Measurements from ENCODE around the gene ZNF629.

The ZNF629 gene

GRCh38 chr16:30738984-30739951 lies 47.7 kb downstream of the ZNF629 start:
- no peak for TF ChIP-seq SUZ12 (IDR thresholded peaks at IDR 0.05)
- no peak for TF ChIP-seq FOXK2 (IDR thresholded peaks at IDR 0.05)
- no peak for TF ChIP-seq L3MBTL2 (conservative IDR thresholded peaks at IDR 0.05)
- no peak for TF ChIP-seq BHLHE40 (IDR thresholded peaks at IDR 0.05; ENCODE audit: borderline replicate concordance)
- TF ChIP-seq SP1 (IDR thresholded peaks at IDR 0.05): no peak
- TF ChIP-seq TARDBP (IDR thresholded peaks at IDR 0.05): no peak
- TF ChIP-seq FOXA1 (IDR thresholded peaks at IDR 0.05): no peak
- TF ChIP-seq ARNT (IDR thresholded peaks at IDR 0.05): no peak
- TF ChIP-seq FOXM1 (IDR thresholded peaks at IDR 0.05; ENCODE audit: borderline replicate concordance): no peak
- no peak for TF ChIP-seq PKNOX1 (IDR thresholded peaks at IDR 0.05)
- no peak for TF ChIP-seq LEF1 (IDR thresholded peaks at IDR 0.05; ENCODE audit: borderline replicate concordance)
- TF ChIP-seq NFRKB (IDR thresholded peaks at IDR 0.05): no peak
- no peak for TF ChIP-seq HDGF (IDR thresholded peaks at IDR 0.05; ENCODE audit: borderline replicate concordance)
- TF ChIP-seq CTBP1 (IDR thresholded peaks at IDR 0.05; ENCODE audit: borderline replicate concordance): no peak
- no peak for TF ChIP-seq ELF4 (IDR thresholded peaks at IDR 0.05)
- no peak for TF ChIP-seq ZNF384 (IDR thresholded peaks at IDR 0.05)
- POLR2A ChIA-PET: interaction anchor here (0.9 to 3.5 kb wide), 2 partner anchors 8 to 10 kb away, joined by 3 to 26 read pairs; partner anchors contain the start of gene PHKG2
- DNase-seq (ENCODE audit: extremely low spot score): no peak
- CTCF ChIA-PET: no interaction called here

- no peak for TF ChIP-seq L3MBTL2 (conservative IDR thresholded peaks at IDR 0.05)
- no peak for TF ChIP-seq SUZ12 (IDR thresholded peaks at IDR 0.05)
- no peak for TF ChIP-seq ARNT (IDR thresholded peaks at IDR 0.05)
- no peak for TF ChIP-seq ZNF384 (IDR thresholded peaks at IDR 0.05)
- TF ChIP-seq ELF4 (IDR thresholded peaks at IDR 0.05): no peak
- no peak for TF ChIP-seq TARDBP (IDR thresholded peaks at IDR 0.05)
- no peak for TF ChIP-seq PKNOX1 (IDR thresholded peaks at IDR 0.05)
- TF ChIP-seq CTBP1 (IDR thresholded peaks at IDR 0.05; ENCODE audit: borderline replicate concordance): no peak
- TF ChIP-seq LEF1 (IDR thresholded peaks at IDR 0.05; ENCODE audit: borderline replicate concordance): no peak
- TF ChIP-seq FOXA1 (IDR thresholded peaks at IDR 0.05): no peak
- no peak for TF ChIP-seq HDGF (IDR thresholded peaks at IDR 0.05; ENCODE audit: borderline replicate concordance)
- no peak for TF ChIP-seq NFRKB (IDR thresholded peaks at IDR 0.05)
- TF ChIP-seq FOXK2 (IDR thresholded peaks at IDR 0.05): no peak
- TF ChIP-seq SP1 (IDR thresholded peaks at IDR 0.05): no peak
- no peak for TF ChIP-seq FOXM1 (IDR thresholded peaks at IDR 0.05; ENCODE audit: borderline replicate concordance)
- no peak for TF ChIP-seq BHLHE40 (IDR thresholded peaks at IDR 0.05; ENCODE audit: borderline replicate concordance)
- DNase-seq (ENCODE audit: extremely low spot score): no peak
- ChIA-PET POLR2A (interaction anchor here (0.9 to 3.5 kb wide), 4 partner anchors 9 to 14 kb away, joined by 3 to 26 read pairs (median 4); partner anchors contain the start of gene PHKG2), CTCF (no interaction called here)
Measured at GRCh38 chr16:30737794-30738648, 49.0 kb downstream of the ZNF629 start.

- no peak for DNase-seq (ENCODE audit: extremely low spot score)
- TF ChIP-seq FOXK2 (IDR thresholded peaks at IDR 0.05) (no peak), L3MBTL2 (conservative IDR thresholded peaks at IDR 0.05) (no peak), PKNOX1 (IDR thresholded peaks at IDR 0.05) (no peak), FOXA1 (IDR thresholded peaks at IDR 0.05) (no peak), ARNT (IDR thresholded peaks at IDR 0.05) (no peak), LEF1 (IDR thresholded peaks at IDR 0.05; ENCODE audit: borderline replicate concordance) (no peak), ELF4 (IDR thresholded peaks at IDR 0.05) (no peak), BHLHE40 (IDR thresholded peaks at IDR 0.05; ENCODE audit: borderline replicate concordance) (no peak), SP1 (IDR thresholded peaks at IDR 0.05) (no peak), ZNF384 (IDR thresholded peaks at IDR 0.05) (no peak), NFRKB (IDR thresholded peaks at IDR 0.05) (no peak), SUZ12 (IDR thresholded peaks at IDR 0.05) (no peak), CTBP1 (IDR thresholded peaks at IDR 0.05; ENCODE audit: borderline replicate concordance) (no peak), TARDBP (IDR thresholded peaks at IDR 0.05) (no peak), HDGF (IDR thresholded peaks at IDR 0.05; ENCODE audit: borderline replicate concordance) (no peak)
- ChIA-PET POLR2A (interaction anchor here (1.0 to 3.5 kb wide), 4 partner anchors 9 to 26 kb away, joined by 3 to 26 read pairs (median 6); partner anchors contain the start of gene PHKG2), CTCF (no interaction called here)
Measured at GRCh38 chr16:30736995-30737793, 49.8 kb downstream of the ZNF629 start.

- ChIA-PET POLR2A (interaction anchor here (7.5 kb wide), 1 partner anchor 16 kb away, joined by 43 read pairs; the partner anchor contains the start of gene PHKG2), CTCF (no interaction called here)
- DNase-seq (ENCODE audit: extremely low spot score): no peak
- TF ChIP-seq FOXM1 (IDR thresholded peaks at IDR 0.05; ENCODE audit: borderline replicate concordance) (no peak), BHLHE40 (IDR thresholded peaks at IDR 0.05; ENCODE audit: borderline replicate concordance) (no peak), FOXA1 (IDR thresholded peaks at IDR 0.05) (no peak), ZNF384 (IDR thresholded peaks at IDR 0.05) (no peak), FOXK2 (IDR thresholded peaks at IDR 0.05) (no peak), L3MBTL2 (conservative IDR thresholded peaks at IDR 0.05) (no peak), NFRKB (IDR thresholded peaks at IDR 0.05) (no peak), ARNT (IDR thresholded peaks at IDR 0.05) (no peak), PKNOX1 (IDR thresholded peaks at IDR 0.05) (no peak), ELF4 (IDR thresholded peaks at IDR 0.05) (no peak), LEF1 (IDR thresholded peaks at IDR 0.05; ENCODE audit: borderline replicate concordance) (no peak), TARDBP (IDR thresholded peaks at IDR 0.05) (no peak)
Measured at GRCh38 chr16:30731411-30731810, 55.6 kb downstream of the ZNF629 start.

All from HEK293T (cell line).